Astrocyte of the cerebellum (primary cell): ENCODE results near the gene GABRG3.

ENCODE experiments used
- DNase-seq: peaks from one replicate; pipeline ENCODE4 v3.0.0-alpha.2; 2011; ENCODE audit warnings: low read depth
- H3K4me3 ChIP-seq: 2 replicates; pipeline ENCODE4 v1.5.1; 2011; ENCODE audit warnings: mild to moderate bottlenecking, low read depth, low read length, moderate library complexity
- CTCF ChIP-seq: IDR thresholded peaks from 2 replicates; pipeline ENCODE4 v1.5.1; 2012; ENCODE audit warnings: low read length, low read depth, moderate library complexity, mild to moderate bottlenecking; ENCODE audit errors: missing control alignments
- in situ Hi-C: cut with HindIII; loops from 2 replicates; pipeline ENCODE4 v1.10.0; 2017; ENCODE audit warnings: low sequenced_read_pairs

Gene GABRG3

DNA sequence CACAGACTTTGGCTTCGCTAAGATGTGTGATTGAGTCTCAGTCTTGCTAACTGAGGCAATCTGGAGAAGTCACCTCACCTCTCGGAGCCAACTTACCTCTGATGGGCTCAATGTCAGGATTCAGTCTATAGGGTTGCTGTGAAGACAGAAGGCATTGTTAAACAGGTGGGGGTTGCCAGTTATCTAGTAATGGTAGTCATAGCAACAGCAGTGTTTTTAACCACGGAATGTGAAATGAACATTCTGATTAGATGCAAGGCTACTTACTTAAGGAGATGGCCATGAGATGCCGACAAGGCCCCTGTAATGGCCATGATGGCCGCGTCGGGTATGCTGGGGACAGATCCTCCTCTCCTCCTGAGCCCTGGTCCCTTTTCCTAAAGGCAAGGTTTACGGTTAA, 243.1 kb downstream of the GABRG3 start:
- H3K4me3 ChIP-seq, result no peak overlapping the region
- TF ChIP-seq CTCF, result no peak
- in situ Hi-C loops, result no loop called here
- no peak for DNase-seq

GRCh38 chr15:27214961-27215360, 244.0 kb downstream of the GABRG3 start:
- DNase-seq, result no peak
- TF ChIP-seq CTCF, result no peak
- in situ Hi-C loops, result no loop called here
- H3K4me3 ChIP-seq, result no peak overlapping the region

DNA sequence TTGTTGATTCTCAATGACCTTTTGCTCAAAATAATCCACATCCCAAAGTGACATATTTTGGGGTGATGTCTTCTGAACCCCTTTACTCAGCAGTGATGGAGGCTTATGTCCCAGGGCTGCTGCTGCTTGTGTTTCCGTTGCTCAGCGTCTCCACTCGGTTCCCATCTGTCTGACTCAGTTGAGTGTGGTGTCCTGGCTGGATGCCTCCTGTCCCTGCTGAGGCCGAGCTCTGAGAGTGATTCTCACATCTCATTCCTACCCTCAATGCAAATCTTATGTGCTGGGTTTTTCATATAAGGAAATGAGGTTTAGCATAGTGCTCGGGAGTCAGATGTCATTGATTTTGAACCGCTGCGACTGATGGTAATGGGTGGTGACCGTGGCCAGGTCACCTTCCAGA, 247.4 kb downstream of the GABRG3 start:
- no peak for TF ChIP-seq CTCF
- in situ Hi-C loops, result no loop called here
- DNase-seq, result no peak
- H3K4me3 ChIP-seq, result no peak overlapping the region

- no peak for DNase-seq
- in situ Hi-C loops, result loop anchor here (5.0 kb wide), 1 partner anchor 78 kb away; no protein-coding TSS in a partner anchor
- no peak for TF ChIP-seq CTCF
- H3K4me3 ChIP-seq, result no peak overlapping the region
Measured at GRCh38 chr15:27219636-27220035, 248.7 kb downstream of the GABRG3 start.

DNA sequence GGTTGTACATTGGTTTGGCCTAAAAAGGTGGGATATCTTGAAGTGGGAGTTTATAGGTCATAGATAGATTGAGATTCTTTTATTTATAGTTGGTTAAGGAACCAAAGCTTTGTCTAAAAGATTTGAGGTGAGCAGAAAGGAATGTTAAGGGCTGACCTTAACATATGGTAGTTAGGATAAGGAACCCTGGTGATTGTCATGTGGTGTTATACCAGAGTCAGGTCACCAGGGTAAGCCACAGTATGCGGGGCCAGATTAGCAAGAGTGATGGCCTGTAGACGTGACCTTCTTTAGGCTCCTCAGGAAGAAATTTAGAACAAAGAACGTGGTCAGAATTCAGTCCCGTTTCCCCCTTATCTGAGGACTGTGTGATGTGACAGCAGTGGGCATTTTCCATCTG, 249.2 kb downstream of the GABRG3 start:
- no peak for TF ChIP-seq CTCF
- no peak overlapping the region for H3K4me3 ChIP-seq
- in situ Hi-C loops, result loop anchor here (5.0 kb wide), 1 partner anchor 77 kb away; no protein-coding TSS in a partner anchor
- no peak for DNase-seq

GRCh38 chr15:27222479-27222878, 251.5 kb downstream of the GABRG3 start:
- no peak for DNase-seq

More at GRCh38 chr15:27222479-27222878, 251.5 kb downstream of the GABRG3 start:
- H3K4me3 ChIP-seq, result no peak overlapping the region
- in situ Hi-C loops, result loop anchor here (5.0 kb wide), 1 partner anchor 75 kb away; no protein-coding TSS in a partner anchor
- no peak for TF ChIP-seq CTCF
